GM18526 (cell line): ENCODE results near the gene MRPS9.

ENCODE experiments used
- POLR2A ChIP-seq: IDR thresholded peaks from 3 replicates; pipeline ENCODE4 v1.6.1; 2011; ENCODE audit not compliant: insufficient read length; ENCODE audit errors: extremely low read depth

MRPS9 gene

DNA sequence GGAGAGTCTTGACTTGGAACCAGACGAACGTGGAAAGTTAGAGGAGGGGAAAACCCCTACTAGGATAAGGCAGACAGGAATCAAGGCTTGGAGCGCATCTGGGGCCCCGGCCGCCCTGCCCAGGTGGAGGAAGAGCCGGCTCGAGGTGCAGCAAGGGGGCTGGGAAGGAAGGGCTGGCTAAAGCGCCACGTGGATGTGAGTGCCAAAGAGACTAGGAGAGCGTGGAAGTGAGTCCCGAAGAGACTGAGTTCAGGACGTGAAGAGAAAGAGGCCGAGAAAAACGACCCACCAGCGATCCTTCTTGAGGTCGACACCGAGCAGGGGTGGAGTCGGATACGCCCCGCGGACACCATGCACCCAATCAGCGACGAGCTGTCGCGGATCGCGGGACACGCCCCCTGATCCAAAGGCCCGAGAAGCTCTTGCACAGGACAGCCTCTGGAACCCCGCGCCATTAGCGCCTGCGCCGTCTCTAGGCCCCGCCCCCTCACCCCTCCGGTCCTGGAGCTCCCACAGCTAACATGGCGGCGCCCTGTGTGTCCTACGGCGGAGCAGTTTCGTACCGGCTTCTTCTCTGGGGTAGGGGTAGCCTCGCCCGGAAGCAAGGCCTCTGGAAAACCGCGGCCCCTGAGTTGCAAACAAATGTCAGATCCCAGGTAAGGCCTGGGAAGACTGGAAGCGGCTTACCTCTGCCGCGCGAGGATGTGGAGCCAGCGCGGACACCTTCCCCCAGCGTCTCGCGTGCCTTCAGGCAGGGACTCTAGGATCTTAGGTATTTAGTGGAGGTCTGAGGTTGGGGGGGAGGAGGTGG is at the start of gene MRPS9:
Gene MRPS9, plus strand, starts transcription at position 498 of the 811 bp plus-strand sequence. Its CDS starts 24 bp downstream, at position 522.
- TF ChIP-seq POLR2A: peak; percentile 68

- TF ChIP-seq POLR2A: no peak
These were observed 32.5 kb upstream of the MRPS9 start for GRCh38 chr2:105005181-105005951.

GRCh38 chr2:105007367-105007766 is 30.5 kb upstream of the MRPS9 start:
- no peak for TF ChIP-seq POLR2A

DNA sequence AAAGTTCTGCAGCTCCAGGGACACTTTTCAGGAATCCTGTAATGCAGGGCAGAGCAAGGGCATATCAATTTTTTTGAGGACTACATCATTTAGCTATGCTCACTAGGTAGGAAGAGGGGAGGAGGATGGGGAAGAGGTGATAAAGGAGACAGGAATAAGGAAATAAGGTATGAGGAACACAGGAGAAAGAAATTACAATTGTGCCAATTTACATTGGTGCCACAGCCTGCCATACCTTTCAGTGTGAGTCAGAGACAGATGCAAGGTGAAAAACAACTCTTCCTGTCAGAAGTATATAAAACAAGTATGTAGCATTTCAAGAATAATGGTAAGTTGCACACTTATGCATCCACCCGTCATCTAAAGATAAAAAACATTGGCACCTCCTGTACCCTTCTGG is 5.4 kb upstream of the MRPS9 start:
- no peak for TF ChIP-seq POLR2A

GRCh38 chr2:105034170-105034569 is 3.7 kb upstream of the MRPS9 start:
- no peak for TF ChIP-seq POLR2A

DNA sequence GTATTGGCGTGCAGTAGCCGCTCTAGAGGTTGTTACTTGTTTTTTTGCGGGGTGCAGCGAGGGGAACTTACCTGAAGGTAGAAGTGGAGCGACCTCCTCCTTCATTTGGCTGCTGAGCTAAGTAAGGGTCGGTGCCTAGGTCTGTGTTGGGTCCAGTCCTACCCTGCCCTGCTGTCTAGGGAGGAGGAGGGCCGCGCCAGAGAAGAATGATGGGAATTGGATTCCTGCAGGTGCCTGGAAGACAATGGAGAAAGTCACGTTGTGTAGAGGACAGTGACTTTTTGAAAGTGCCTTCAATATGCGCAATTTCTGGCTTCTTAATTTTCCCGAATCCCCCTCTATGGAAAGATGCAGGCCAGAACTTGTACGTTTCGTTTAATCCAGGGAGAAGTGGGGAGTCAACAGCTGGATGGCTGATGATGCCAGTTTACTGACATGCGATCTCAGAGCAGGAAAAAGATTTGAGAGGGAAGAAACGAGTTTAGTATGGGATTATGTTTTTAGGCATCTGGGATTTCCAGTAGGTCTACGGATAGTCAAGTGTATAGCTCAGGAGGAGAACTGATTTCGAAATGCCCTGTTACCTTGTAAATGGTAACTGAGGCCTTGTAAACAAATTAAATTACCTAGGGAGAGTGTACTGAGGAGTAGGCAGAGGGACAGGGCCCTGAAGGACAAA is 653 bp downstream of the MRPS9 start:
- no peak for TF ChIP-seq POLR2A

DNA sequence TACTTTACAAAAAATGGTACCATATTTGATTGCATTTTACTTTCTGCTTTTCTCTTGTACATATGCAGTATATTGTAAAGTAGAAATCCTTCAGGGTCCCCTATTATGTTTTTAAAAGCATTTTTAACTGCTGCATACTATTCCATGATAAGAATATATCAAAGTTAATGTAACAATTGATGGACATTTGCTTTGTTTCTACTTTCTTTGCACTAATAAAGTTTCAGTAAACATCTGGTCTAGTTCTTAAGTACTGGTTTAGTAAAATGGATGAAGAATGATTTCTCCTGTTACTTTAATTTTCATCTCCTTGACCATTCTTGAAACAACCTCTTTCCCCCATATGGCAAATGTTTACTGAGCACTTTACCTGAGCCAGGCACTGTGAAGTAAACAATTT is 1.7 kb downstream of the MRPS9 start:
- no peak for TF ChIP-seq POLR2A

- no peak for TF ChIP-seq POLR2A
These were observed 4.3 kb downstream of the MRPS9 start for GRCh38 chr2:105042189-105042588.

DNA sequence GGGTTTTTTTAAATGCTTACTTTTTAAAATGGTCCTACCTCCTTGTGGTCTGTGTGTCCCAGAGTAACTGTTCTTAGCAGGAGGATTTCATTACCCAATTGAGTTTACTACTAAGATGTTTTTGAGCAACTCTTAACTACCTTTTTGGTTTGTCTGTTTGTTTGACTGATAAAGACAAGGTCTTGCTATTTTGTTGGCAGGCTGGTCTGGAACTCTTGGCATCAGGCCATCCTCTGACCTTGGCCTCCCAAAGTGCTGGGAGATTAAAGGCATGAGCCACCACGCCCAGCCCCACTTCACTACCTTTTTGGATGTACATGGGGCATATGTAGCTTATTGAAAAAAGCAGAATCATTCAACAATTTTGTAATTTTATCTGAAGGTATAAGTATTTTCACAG is 14.9 kb downstream of the MRPS9 start:
- no peak for TF ChIP-seq POLR2A

DNA sequence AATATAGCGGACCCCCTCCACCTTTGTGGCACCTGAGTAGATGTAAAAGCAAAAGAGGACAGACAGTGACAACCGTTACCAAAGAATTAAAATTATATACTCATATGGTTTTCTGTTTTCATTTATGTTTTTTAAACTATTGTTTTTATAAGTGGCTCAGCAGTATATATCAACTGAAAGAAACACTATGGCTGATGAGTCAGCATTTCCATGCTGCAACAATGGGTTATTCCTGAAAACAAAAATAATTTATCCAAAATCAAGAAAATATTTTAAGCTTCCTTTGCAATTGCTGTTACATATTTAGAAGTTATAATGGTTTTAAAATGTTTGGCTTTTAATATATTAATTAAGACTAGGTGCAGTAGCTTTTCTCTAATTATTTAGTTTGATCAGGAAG is 17.7 kb downstream of the MRPS9 start:
- no peak for TF ChIP-seq POLR2A

- TF ChIP-seq POLR2A: no peak
These were observed 18.4 kb downstream of the MRPS9 start for GRCh38 chr2:105056245-105056644.

GRCh38 chr2:105057005-105057404 is 19.1 kb downstream of the MRPS9 start:
- no peak for TF ChIP-seq POLR2A

- no peak for TF ChIP-seq POLR2A
These were observed 23.7 kb downstream of the MRPS9 start for GRCh38 chr2:105061560-105061959.

DNA sequence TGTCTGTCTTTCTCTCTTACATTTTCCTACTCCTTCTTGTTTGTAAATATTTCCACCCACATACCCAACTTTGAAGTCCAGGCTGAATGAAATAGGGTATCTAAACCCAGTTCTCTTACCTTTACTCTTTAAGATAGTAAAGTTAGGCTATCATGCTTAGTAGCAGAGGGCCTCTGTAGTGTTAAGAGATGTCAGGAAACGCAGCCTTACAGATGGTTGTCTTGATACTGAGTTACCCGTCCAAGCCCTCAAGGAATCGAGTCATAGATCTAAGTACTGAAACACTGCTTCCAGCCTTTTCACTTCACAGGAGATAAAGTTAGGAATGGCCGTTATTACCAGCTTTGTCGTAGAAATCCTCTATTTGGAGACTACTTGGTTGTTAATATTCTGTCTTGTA is 24.3 kb downstream of the MRPS9 start:
- no peak for TF ChIP-seq POLR2A

DNA sequence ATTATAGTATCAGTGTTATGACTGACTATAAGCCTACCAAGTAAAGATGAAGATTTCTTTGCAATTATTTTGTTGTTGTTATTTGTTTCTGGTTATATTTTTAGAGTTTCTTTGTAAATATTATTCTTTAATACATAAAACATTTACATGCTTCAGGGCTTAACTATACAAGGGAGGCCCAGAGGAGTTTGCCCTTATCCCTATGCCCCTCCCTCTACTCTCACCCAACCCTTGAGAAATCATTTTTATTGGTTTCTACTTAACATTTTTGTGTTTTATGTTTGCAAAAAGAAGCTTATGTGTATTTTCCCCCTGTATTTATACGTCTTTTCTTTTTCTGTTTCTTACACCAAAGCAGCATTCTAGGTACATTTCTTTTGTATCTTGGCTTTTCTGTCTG is 30.5 kb downstream of the MRPS9 start:
- no peak for TF ChIP-seq POLR2A

DNA sequence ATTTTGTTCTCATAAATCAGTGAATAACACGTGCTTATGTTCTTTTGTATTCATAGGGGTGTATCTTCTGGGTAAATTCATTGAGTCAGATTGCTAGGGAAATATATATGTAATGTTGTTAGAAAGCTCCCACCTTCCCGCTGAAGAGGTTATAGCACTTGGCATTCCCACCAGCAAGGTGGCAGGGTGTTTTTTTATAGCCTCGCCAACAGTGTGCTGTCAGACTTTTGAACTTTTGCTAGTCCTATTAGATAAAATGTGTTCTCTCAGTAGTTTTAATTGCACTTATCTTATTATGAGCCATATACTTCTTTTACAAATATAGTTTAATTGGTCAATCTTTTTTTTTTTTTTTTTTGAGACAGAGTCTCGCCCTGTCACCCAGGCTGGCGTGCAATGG is 31.0 kb downstream of the MRPS9 start:
- no peak for TF ChIP-seq POLR2A
